ENCODE data around the gene HEMGN. TPM values are rescaled to one million over a fixed set of nuclear protein-coding genes. Genes with fewer than 3 reads are reported as not detected.

Gene HEMGN
- total and polyA plus RNA-seq, 2 of the 8 experiments (the other 6 are each of a cell fraction or from before 2014, with no cell fraction given) = not detected

DNA sequence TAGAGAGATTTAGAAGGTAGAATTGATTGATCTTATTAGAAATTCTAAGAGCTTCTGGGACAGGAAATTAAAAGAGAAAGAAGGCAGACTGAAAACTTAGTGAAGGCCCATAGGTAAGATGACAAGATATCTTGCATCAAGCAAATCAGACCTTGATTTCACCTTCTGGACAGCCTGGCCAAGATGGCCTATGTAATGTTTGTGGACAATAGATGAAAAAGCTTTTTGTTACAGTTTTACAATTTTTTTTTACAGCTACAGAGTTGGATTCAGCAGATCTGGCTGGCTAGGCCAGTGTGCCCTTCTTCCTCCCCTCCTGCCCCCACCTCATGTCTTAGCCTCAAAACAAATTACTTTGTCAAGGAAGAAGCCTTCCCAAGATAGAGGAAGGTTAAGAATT, 21.6 kb upstream of the HEMGN start:
- Histone ChIP-seq H2BK12ac (ENCODE audit: low read depth, low read length) (no peak overlapping the region), H3K4ac (replicated peaks; ENCODE audit: insufficient read length, low read depth, low read length) (no peak overlapping the region), H3K9me3 (ENCODE audit: insufficient read depth in 2 of 2, low read depth in 1 of 2, low read length in 1 of 2) (no peaks in the 10 kb centered on the region), H3K4me1 (replicated peaks in 1 of 4; ENCODE audit: control insufficient read depth in 3 of 4, insufficient read depth in 4 of 4, low read length in 3 of 4) (no peaks in the 10 kb centered on the region), H3K23ac (ENCODE audit: insufficient read length) (no peak overlapping the region), H2BK15ac (ENCODE audit: low read length) (no peak overlapping the region), H4K20me1 (replicated peaks in 1 of 2; ENCODE audit: control insufficient read depth in 1 of 2, insufficient read depth in 2 of 2, low read length in 2 of 2) (no peaks in the 10 kb centered on the region), H4K91ac (replicated peaks; ENCODE audit: insufficient read length, low read length) (no peak overlapping the region), H4K8ac (ENCODE audit: extremely low read depth, insufficient read depth, low read length) (no peak overlapping the region), H3K36me3 (ENCODE audit: control insufficient read depth in 2 of 4, insufficient read depth in 4 of 4, low read length in 3 of 4) (no peaks in the 10 kb centered on the region), H3K14ac (ENCODE audit: insufficient read length) (no peak overlapping the region), H3K79me2 (ENCODE audit: control insufficient read depth in 1 of 2, insufficient read depth in 2 of 2, low read length in 2 of 2) (no peaks in the 10 kb centered on the region), H2BK5ac (ENCODE audit: low read depth, low read length) (no peak overlapping the region), H3K4me2 (ENCODE audit: insufficient read depth in 1 of 2, low read depth in 2 of 2, low read length in 2 of 2) (no peak overlapping the region), H2AK5ac (ENCODE audit: low read depth, low read length) (no peak overlapping the region), H2BK20ac (ENCODE audit: low read length) (no peak overlapping the region), H3K56ac (replicated peaks; ENCODE audit: insufficient read length, low read depth, low read length) (no peak overlapping the region), H3K27me3 (replicated peaks in 1 of 4; ENCODE audit: control insufficient read depth in 3 of 4, extremely low read depth in 1 of 4, insufficient read depth in 3 of 4, low read length in 3 of 4) (no peaks in the 10 kb centered on the region; a peak in 2 of 7 replicates), H3K79me1 (ENCODE audit: low read depth, low read length) (no peaks in the 10 kb centered on the region), H3K23me2 (ENCODE audit: low read depth, low read length) (no peaks in the 10 kb centered on the region), H3K18ac (ENCODE audit: extremely low read depth, low read length) (no peak overlapping the region), H3K9ac (replicated peaks in 1 of 4; ENCODE audit: extremely low read depth in 1 of 4, low read depth in 3 of 4, low read length in 3 of 4) (no peak overlapping the region), H4K5ac (ENCODE audit: insufficient read length, low read depth, low read length) (no peak overlapping the region), H3K4me3 (ENCODE audit: extremely low read depth in 1 of 4, insufficient read depth in 2 of 4, low read depth in 3 of 4, low read length in 4 of 4) (no peak overlapping the region), H2BK120ac (replicated peaks; ENCODE audit: low read depth, low read length) (no peak overlapping the region), H2AFZ (ENCODE audit: low read length) (no peak overlapping the region), H3K27ac (ENCODE audit: low read depth, low read length) (no peak overlapping the region)
- FAIRE-seq (no peak), DNase-seq (ENCODE audit: low read depth in 1 of 2, low spot score in 2 of 2) (no peak)
- CTCF ChIA-PET (ENCODE audit: partially characterized antibody) = interaction anchor here (0.9 to 1.5 kb wide), 7 partner anchors 11 to 98 kb away, joined by 3 to 9 read pairs (median 3); no protein-coding TSS in a partner anchor
- POLR2A ChIA-PET (ENCODE audit: partially characterized antibody) = no interaction called here
- TF ChIP-seq SIRT6 (IDR thresholded peaks at IDR 0.05; ENCODE audit: low read length) (no peak), RAD21 (IDR thresholded peaks at IDR 0.05 in 1 of 2, conservative IDR thresholded peaks at IDR 0.05 in 1 of 2; ENCODE audit: low read depth in 2 of 2, low read length in 2 of 2) (no peak), ZNF274 (IDR thresholded peaks at IDR 0.05; ENCODE audit: borderline replicate concordance, extremely low read depth, low read length) (no peak), SRF (IDR thresholded peaks at IDR 0.05; ENCODE audit: low read depth, low read length) (no peak), HDAC2 (IDR thresholded peaks at IDR 0.05; ENCODE audit: borderline replicate concordance in 1 of 2, low read depth in 2 of 2, low read length in 2 of 2) (no peak), CHD1 (IDR thresholded peaks at IDR 0.05; ENCODE audit: low read depth, low read length) (no peak), EP300 (IDR thresholded peaks at IDR 0.05; ENCODE audit: borderline replicate concordance in 1 of 2, low read depth in 2 of 2, low read length in 2 of 2) (no peak), SP4 (IDR thresholded peaks at IDR 0.05; ENCODE audit: low read length) (no peak)
